Measurements from ENCODE around the gene SYTL2.

Gene SYTL2

DNA sequence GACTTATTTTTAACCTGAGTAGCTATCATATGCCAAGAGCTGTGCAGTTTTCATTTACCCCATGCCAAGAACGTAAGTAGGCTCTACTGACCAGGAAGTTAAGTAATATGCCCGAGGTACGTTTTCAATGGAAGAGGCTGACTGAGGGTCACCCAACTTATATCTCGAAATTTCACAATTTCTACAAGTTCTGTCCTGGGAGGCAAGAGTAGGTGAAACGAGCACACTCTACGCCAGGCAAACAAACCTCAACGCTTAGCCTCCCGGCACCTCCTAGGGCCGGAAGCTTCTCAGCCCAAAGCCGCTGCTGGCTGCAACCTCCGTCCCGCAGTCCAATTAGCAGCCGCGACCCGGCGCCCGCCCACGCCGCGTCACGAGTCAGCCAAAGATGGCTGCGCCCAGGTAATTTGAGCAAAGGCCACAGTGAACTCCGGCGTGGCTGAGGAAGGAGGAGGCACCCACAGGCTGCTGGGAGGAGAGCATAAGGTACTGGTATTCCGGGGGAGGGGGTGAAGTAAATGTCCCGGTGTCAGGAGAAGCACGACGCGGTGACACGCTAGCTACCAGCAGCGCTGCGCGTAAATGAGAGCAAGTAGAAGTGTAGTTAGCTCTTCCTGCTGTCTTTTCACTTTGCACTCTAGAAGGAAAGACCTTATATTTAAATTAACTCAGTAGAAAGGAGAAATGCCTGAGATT lies 163.2 kb downstream of the SYTL2 start, which contains the start of gene TMEM126A:
TMEM126A (plus strand) TSS at position 364 of the 696 bp plus-strand sequence. CDS start 2,289 bp downstream, outside the sequence.
- peak; percentile 81 for DNase-seq (ENCODE audit: low read depth)

DNA sequence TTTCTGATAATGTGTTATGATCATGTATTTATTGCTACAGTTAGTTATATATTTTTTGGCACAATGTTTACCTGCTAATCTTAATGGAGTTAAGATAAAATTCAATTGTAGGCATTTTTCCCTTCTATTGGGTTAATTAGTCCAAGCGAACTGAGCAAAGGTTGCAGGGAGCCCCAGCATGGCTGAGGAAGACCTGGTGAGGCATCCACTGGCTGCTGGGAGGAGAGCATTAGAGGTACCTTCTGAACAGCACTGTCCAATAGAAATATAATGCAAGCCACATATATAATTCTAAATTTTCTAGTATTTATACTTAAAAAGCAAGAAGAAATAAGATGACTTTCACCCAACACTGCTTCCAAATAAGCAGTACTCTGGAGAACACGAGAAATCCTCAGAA lies 163.9 kb downstream of the SYTL2 start:
- DNase-seq (ENCODE audit: low read depth), result no peak
